GM18517 (cell line): ENCODE results near the gene RNF121.

Experiments
- ATAC-seq: cut with Tn5 transposase; IDR thresholded peaks from one replicate; pipeline ENCODE4 v1.9.1; 2021; ENCODE audit warnings: mild to moderate bottlenecking, moderate library complexity; ENCODE audit not compliant: unreplicated experiment

Gene RNF121

DNA sequence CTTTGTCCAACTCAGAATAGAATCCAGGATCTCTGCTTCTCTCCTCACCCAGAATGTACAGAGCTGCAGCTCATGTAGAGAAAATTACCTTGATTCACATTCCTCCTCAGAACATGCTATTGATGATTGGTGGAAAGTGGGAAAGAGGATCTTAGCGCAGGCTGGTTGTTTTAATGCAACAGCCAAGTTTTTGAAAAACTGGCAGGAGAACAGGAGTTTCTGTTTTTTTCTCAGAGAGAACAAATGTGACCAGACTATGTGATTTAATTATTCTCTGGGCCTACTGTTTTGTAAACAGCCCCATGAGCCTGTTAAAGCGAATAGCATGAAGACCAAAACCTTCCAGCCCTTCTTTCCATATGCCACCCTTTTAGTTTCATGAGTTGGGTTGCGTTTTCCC is 50.8 kb downstream of the RNF121 start:
- ATAC-seq, result no peak

GRCh38 chr11:71986131-71986530 is 57.3 kb downstream of the RNF121 start:
- no peak for ATAC-seq

- ATAC-seq, result no peak
These were observed 58.7 kb downstream of the RNF121 start for GRCh38 chr11:71987521-71987920.

DNA sequence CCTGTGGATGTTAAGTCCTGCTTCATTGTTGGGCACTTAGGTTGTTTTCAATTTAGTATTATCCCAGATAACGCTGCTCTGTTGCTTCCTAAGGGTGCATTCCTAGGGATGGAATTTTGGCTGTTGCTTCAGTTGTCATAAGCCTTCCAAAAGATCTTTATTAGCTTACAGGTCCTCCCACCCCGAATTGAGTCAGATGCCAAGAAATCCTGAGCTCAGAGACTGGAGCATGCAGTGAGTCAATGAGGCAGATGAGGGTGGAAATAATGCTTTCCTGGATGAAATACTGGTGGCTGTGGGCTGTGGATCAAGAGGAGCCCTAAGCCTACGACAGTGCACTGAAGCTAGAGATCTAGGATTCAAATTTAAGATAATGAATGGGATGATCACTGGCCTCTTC is 59.2 kb downstream of the RNF121 start:
- no peak for ATAC-seq

GRCh38 chr11:71990701-71991100 is 61.9 kb downstream of the RNF121 start:
- ATAC-seq, result no peak

DNA sequence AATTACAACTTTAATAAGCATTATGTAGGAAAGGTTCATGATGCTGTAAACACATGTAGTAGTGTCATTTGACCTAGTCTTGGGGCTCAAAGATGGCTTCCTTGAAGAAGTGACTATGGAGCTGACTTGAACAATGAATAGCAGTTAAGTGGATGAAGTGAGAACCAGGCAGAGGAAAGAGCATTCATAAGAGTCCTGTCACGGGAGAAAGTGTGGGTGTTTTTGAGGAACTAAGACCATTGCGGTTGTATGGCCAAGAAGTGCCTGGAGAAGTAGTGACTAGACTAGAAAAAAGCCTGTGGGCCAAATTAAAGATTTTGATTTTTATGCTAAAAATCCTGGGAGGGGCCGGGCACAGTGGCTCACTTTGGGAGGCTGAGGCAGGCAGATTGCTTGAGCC is 62.6 kb downstream of the RNF121 start:
- peak; percentile 79 for ATAC-seq

GRCh38 chr11:71992136-71992730 is 63.4 kb downstream of the RNF121 start:
- no peak for ATAC-seq

GRCh38 chr11:71994786-71995185 is 65.9 kb downstream of the RNF121 start:
- no peak for ATAC-seq

- no peak for ATAC-seq
These were observed 67.0 kb downstream of the RNF121 start for GRCh38 chr11:71995726-71996291.

DNA sequence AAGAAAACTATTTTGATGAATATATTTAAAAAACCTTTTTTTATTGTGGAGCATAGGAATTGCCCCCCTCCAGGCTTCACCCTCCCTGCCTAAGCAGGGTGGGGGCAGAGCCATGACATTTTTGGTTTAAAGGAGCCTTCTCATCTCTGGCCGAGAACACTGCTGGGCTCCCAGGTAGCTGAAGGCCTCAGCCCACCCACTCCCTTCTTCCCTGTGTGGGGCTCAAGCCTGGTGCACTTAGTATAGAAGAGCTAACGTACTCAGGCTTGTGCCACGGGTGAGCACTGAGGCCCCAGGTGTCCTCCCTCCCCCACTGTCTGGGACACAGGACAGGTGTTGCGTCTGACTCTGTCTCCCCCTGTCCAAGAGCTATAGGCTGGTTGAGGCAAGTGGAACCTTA is 67.7 kb downstream of the RNF121 start:
- ATAC-seq, result no peak

- no peak for ATAC-seq
These were observed 68.1 kb downstream of the RNF121 start for GRCh38 chr11:71996946-71997345.

- no peak for ATAC-seq
These were observed 68.7 kb downstream of the RNF121 start for GRCh38 chr11:71997594-71997993.

DNA sequence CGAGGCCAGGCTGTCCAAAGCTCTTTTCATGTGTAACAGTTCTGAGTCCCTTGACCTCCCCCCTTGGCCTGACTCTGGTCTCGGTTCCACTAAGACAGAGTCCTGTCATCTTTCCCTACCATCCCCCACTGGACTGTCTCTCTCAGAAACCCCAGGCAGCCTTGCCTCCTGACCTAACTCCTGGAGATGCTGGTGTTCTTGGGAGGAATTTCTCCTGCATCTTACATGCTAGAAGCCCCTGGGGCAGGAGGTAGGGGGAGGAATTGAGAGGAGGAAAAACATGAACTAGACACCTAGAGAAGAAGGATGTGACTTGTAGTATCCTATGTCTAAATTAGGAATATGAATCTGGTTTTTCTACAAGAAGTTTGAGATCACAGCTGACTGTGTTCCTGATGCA is 69.2 kb downstream of the RNF121 start:
- ATAC-seq, result no peak

DNA sequence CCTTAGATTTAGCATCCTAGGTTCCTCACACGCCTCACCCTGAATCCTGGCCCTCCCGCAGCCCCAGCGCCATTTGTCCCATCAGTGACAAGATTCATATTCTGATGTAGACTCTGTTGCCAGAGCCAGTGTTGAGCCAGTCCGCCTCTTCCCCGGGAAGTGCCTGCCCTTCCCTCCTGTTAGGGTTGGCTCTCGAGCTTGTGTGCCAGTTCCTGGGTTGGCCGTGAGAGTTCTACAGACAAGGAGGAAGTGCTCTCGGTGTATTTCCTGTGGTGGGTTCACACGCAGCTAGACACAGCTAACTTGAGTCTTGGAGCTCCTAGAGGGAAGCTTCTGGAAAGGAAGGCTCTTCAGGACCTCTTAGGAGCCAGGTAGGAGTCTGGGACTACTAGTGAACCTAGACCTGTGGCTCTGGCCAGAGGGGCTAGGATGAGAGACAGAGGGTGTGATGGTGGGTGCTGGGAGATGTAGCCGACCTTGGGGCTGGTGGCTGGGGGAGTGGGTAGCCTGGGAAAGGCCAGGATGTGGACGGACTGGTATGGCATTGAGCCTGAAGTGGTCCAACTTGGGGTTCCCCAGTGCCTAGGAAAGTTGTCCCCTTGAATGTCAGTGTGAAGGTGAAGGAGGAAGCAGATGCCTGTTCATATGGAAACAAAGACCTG is 69.9 kb downstream of the RNF121 start, which contains the start of gene IL18BP:
TSS of gene IL18BP (plus strand) at position 261 of the 662 bp plus-strand sequence. CDS start 1,076 bp downstream, outside the sequence.
- ATAC-seq, result no peak

DNA sequence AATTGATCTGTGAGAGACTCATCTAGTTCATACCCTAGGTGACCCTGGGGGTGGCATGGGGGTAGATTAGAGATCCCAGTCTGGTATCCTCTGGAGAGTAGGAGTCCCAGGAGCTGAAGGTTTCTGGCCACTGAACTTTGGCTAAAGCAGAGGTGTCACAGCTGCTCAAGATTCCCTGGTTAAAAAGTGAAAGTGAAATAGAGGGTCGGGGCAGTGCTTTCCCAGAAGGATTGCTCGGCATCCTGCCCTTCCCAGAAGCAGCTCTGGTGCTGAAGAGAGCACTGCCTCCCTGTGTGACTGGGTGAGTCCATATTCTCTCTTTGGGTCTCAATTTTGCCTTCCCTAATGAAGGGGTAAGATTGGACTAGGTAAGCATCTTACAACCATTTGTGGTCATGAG is 70.5 kb downstream of the RNF121 start:
- no peak for ATAC-seq

DNA sequence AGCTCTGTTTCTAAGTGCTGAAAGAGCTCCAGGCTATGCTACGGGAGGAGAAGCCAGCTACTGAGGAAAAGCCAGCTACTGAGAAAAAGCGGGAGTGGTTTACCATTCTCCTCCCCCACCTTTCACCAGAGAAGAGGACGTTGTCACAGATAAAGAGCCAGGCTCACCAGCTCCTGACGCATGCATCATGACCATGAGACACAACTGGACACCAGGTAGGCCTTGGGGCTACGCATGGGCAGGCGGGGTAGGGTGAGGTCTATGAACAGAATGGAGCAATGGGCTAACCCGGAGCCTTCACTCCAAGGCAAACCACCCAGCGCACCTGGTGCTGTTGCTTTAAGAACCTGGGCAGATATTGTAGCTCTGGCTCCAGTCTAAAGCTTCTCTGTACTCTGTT is 71.0 kb downstream of the RNF121 start:
- no peak for ATAC-seq

DNA sequence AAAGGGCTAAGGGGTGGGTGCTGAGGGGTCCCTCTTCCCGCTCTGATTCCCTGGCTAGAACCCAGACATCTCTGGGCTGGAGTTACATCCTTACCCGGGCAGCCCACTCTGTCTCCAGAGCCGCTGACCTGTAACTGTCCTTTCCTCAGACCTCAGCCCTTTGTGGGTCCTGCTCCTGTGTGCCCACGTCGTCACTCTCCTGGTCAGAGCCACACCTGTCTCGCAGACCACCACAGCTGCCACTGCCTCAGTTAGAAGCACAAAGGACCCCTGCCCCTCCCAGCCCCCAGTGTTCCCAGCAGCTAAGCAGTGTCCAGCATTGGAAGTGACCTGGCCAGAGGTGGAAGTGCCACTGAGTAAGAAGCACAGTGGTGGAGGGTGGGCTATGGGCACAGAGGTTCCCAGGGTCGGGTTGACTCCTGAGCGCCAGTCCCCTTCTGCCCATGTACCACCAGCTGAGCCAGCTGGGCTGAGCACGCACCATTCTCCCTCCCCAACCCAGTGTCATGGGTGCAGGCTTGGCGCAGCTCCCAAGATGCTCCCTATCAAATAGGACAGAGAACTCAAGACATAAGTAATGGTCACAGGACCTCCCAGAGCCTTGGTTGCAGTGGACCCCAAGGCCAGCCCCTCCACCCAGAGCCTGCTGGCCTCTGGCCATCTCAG is 71.5 kb downstream of the RNF121 start:
- no peak for ATAC-seq

GRCh38 chr11:72001285-72001684 is 72.4 kb downstream of the RNF121 start:
- no peak for ATAC-seq

GRCh38 chr11:72001834-72002591 is 73.2 kb downstream of the RNF121 start:
- no peak for ATAC-seq

DNA sequence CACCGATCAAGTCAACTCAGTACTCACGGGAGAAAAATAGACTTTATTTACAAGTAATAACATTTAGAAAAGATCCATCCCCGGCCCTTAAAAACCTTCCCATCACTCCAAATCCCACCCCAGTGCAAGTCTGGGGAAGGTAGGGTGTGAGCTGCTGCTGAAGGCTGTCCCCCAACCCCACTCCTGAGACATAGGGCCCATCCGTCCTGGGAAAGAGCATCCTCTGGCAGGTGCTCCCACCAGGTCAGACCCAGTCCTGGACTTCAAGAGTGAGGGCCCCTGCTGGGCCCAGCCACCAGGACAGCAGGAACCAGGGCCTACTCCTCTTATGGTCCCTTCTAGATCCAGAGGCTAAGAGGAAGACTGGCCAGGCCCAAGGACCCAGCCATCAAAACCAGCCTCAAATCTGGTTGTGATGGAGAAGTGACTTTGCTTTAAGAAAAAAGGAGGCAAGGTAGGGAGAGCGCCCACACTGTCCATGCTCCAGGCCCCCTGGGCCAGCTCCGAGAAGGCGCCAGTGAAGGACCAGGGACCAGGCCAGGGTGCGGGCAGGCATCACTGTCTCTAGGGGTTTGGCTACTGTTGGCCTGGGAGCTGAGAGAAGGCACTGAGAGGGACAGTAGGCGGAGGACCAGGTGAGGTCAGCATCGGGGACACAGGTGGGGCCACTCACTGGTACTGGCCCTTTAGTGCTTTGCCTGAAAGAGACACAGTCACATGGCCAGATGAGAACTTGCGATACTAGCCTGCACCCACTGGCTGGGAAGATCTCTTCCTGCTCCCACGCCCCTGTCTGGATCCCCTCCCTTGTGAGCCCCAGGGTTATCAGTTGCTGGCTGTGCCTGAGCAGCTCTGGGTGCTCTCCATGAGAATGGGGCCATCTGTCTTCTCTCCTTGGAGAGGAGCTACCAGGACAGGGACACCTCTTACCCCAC is 74.3 kb downstream of the RNF121 start:
- no peak for ATAC-seq
